H1 (cell line): Measurements from ENCODE around the gene EGFLAM.

ENCODE experiments used
- CBX8 ChIP-seq: fragments of 300-800, 300-1000 bp; sonication (generic); IDR thresholded peaks from 2 replicates; pipeline ENCODE4 v1.7.1; 2016; ENCODE audit warnings: low read depth, low read length, borderline replicate concordance
- EGR1 ChIP-seq: IDR thresholded peaks from 2 replicates; pipeline ENCODE4 v1.6.1; 2011; ENCODE audit warnings: low read depth, low read length, borderline replicate concordance
- EP300 ChIP-seq, 2 experiments: IDR thresholded peaks; 1 replicate in 1 of 2; 2 replicates in 1 of 2; pipeline ENCODE4 v1.6.1; 2011 to 2012; ENCODE audit warnings: low read depth in 2 of 2, low read length in 2 of 2, mild to moderate bottlenecking in 2 of 2, borderline replicate concordance in 1 of 2, inconsistent platforms in 1 of 2, moderate library complexity in 1 of 2
- HDAC2 ChIP-seq, 2 experiments: fragments of 300-600 bp in 1 of 2; sonication (generic) in 1 of 2; IDR thresholded peaks; 2 replicates each; pipeline ENCODE4 v1.6.1; 2011 to 2012; ENCODE audit warnings: low read depth in 2 of 2, low read length in 2 of 2, mild to moderate bottlenecking in 2 of 2, moderate library complexity in 2 of 2, borderline replicate concordance in 1 of 2, inconsistent platforms in 1 of 2
- KDM1A ChIP-seq: fragments of 200-600, 300-600 bp; sonication (generic); IDR thresholded peaks from 2 replicates; pipeline ENCODE4 v1.7.1; 2016; ENCODE audit warnings: mild to moderate bottlenecking, low read length, borderline replicate concordance
- NANOG ChIP-seq: IDR thresholded peaks from 2 replicates; pipeline ENCODE4 v1.6.1; 2011; ENCODE audit warnings: low read length, low read depth, mild to moderate bottlenecking, inconsistent platforms; ENCODE audit not compliant: insufficient read depth, poor library complexity, severe bottlenecking
- POLR2AphosphoS5 ChIP-seq: IDR thresholded peaks from 2 replicates; pipeline ENCODE4 v1.6.1; 2011; ENCODE audit warnings: low read depth, low read length
- RAD21 ChIP-seq, 2 experiments: IDR thresholded peaks in 1 of 2; conservative IDR thresholded peaks in 1 of 2; 2 replicates each; pipeline ENCODE4 v1.6.1; 2011; ENCODE audit warnings: low read depth in 2 of 2, low read length in 2 of 2, improper control_type of control experiment in 1 of 2, inconsistent platforms in 1 of 2, mild to moderate bottlenecking in 1 of 2, moderate library complexity in 1 of 2
- RXRA ChIP-seq: IDR thresholded peaks from 2 replicates; pipeline ENCODE4 v1.6.1; 2011; ENCODE audit warnings: low read depth, mild to moderate bottlenecking, low read length, moderate library complexity; ENCODE audit not compliant: insufficient read depth
- SIN3A ChIP-seq, 2 experiments: IDR thresholded peaks in 1 of 2; conservative IDR thresholded peaks in 1 of 2; 2 replicates each; pipeline ENCODE4 v1.6.1; 2011 to 2012; ENCODE audit warnings: low read length in 2 of 2, improper control_type of control experiment in 1 of 2, low read depth in 1 of 2, mild to moderate bottlenecking in 1 of 2
- TEAD4 ChIP-seq: IDR thresholded peaks from 2 replicates; pipeline ENCODE4 v1.6.1; 2012; ENCODE audit warnings: low read depth, low read length, inconsistent platforms, mixed read lengths
- YY1 ChIP-seq: IDR thresholded peaks from 2 replicates; pipeline ENCODE4 v1.6.1; 2011; ENCODE audit warnings: low read depth, mild to moderate bottlenecking, low read length
- TF ChIP-seq, protein P1 (sequence below), 3 experiments: IDR thresholded peaks; 1 replicate in 2 of 3; 2 replicates in 1 of 3; pipeline versions ENCODE4 v1.5.1 to v1.6.1; 2011; ENCODE audit warnings: low read length in 3 of 3, mild to moderate bottlenecking in 3 of 3, inconsistent platforms in 2 of 3, low read depth in 1 of 3, moderate library complexity in 1 of 3; ENCODE audit not compliant: insufficient read depth in 1 of 3; ENCODE audit errors: control extremely low read depth in 1 of 3

- TF ChIP-seq, protein P1, sequence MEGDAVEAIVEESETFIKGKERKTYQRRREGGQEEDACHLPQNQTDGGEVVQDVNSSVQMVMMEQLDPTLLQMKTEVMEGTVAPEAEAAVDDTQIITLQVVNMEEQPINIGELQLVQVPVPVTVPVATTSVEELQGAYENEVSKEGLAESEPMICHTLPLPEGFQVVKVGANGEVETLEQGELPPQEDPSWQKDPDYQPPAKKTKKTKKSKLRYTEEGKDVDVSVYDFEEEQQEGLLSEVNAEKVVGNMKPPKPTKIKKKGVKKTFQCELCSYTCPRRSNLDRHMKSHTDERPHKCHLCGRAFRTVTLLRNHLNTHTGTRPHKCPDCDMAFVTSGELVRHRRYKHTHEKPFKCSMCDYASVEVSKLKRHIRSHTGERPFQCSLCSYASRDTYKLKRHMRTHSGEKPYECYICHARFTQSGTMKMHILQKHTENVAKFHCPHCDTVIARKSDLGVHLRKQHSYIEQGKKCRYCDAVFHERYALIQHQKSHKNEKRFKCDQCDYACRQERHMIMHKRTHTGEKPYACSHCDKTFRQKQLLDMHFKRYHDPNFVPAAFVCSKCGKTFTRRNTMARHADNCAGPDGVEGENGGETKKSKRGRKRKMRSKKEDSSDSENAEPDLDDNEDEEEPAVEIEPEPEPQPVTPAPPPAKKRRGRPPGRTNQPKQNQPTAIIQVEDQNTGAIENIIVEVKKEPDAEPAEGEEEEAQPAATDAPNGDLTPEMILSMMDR (IDR thresholded peaks at IDR 0.05; ENCODE audit: control extremely low read depth in 1 of 3, insufficient read depth in 1 of 3, low read depth in 1 of 3, low read length in 3 of 3): no peak
- TF ChIP-seq CBX8 (no peak), SIN3A (conservative IDR thresholded peaks at IDR 0.05 in 1 of 2, IDR thresholded peaks at IDR 0.05 in 1 of 2; ENCODE audit: low read depth in 1 of 2, low read length in 2 of 2) (no peak), EP300 (IDR thresholded peaks at IDR 0.05; ENCODE audit: borderline replicate concordance in 1 of 2, low read depth in 2 of 2, low read length in 2 of 2) (no peak), POLR2AphosphoS5 (no peak), YY1 (no peak), RAD21 (IDR thresholded peaks at IDR 0.05 in 1 of 2, conservative IDR thresholded peaks at IDR 0.05 in 1 of 2; ENCODE audit: low read depth in 2 of 2, low read length in 2 of 2) (no peak), EGR1 (no peak), KDM1A (no peak), NANOG (no peak), TEAD4 (no peak), HDAC2 (IDR thresholded peaks at IDR 0.05; ENCODE audit: borderline replicate concordance in 1 of 2, low read depth in 2 of 2, low read length in 2 of 2) (no peak), RXRA (no peak)
Observed at GRCh38 chr5:38341056-38341455, 82.7 kb downstream of the EGFLAM start.
